Fibroblast of pulmonary artery (primary cell): ENCODE data around the gene AFF2.

Experiments used
- DNase-seq: peaks from one replicate; pipeline ENCODE4 v3.0.0-alpha.2; 2010; ENCODE audit warnings: low read depth
- H3K4me3 ChIP-seq: replicated peaks from 2 replicates; pipeline ENCODE4 v1.5.1; 2011; ENCODE audit warnings: low read depth, mild to moderate bottlenecking, control low read depth, low read length, moderate library complexity
- TF ChIP-seq, protein P1 (sequence below): IDR thresholded peaks from 2 replicates; pipeline ENCODE4 v1.5.1; 2011; ENCODE audit warnings: mild to moderate bottlenecking, control low read depth, low read length, inconsistent platforms; ENCODE audit errors: missing control alignments

AFF2 gene

DNA sequence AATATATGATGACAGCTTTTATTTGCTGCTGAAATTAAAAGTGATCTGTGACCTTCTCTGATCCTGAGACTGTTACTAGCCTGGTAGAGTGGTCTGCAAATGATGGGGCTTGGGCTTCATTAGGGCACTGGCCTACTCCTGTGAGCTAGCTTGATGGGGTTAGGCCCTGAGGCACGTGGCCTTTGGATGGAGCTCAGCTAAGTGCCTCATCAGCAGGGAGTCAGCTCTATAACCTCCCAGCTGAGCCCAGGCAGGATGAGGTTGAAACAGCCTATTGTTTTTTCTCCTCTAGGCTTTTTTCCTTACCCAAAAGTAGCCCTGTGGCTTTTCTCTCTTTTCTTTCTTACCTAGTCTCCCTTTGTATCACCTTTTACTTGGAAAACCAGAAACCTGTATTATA, 92.2 kb downstream of the AFF2 start:
- DNase-seq, result no peak
- TF ChIP-seq, protein P1, sequence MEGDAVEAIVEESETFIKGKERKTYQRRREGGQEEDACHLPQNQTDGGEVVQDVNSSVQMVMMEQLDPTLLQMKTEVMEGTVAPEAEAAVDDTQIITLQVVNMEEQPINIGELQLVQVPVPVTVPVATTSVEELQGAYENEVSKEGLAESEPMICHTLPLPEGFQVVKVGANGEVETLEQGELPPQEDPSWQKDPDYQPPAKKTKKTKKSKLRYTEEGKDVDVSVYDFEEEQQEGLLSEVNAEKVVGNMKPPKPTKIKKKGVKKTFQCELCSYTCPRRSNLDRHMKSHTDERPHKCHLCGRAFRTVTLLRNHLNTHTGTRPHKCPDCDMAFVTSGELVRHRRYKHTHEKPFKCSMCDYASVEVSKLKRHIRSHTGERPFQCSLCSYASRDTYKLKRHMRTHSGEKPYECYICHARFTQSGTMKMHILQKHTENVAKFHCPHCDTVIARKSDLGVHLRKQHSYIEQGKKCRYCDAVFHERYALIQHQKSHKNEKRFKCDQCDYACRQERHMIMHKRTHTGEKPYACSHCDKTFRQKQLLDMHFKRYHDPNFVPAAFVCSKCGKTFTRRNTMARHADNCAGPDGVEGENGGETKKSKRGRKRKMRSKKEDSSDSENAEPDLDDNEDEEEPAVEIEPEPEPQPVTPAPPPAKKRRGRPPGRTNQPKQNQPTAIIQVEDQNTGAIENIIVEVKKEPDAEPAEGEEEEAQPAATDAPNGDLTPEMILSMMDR, result no peak
- no peak overlapping the region for H3K4me3 ChIP-seq

GRCh38 chrX:148593146-148593545, 92.7 kb downstream of the AFF2 start:
- H3K4me3 ChIP-seq, result no peak overlapping the region
- no peak for DNase-seq
- TF ChIP-seq, protein P1, result no peak

- no peak overlapping the region for H3K4me3 ChIP-seq
- DNase-seq, result no peak
- TF ChIP-seq, protein P1, result no peak
Measured at GRCh38 chrX:148593987-148594386, 93.6 kb downstream of the AFF2 start.

DNA sequence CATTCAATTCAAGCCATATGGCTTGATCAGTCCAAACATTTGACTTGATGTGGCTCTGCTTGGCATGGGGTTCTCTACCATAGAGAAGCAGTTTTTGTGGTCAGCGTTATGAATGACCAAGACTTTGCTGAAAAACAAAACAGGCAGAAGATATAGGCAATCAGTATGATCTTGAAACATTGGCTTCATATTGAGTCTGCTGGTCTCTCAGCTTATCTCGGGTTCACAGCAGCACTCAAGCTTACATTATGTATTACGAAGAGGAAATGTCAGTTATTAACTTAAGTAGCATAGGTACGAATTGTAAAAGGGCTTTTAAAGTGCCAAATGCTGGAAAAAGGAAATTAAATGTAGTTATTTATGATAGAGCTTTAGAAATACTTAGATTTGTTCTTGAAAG, 99.0 kb downstream of the AFF2 start:
- TF ChIP-seq, protein P1, result no peak
- DNase-seq, result no peak
- H3K4me3 ChIP-seq, result no peak overlapping the region

GRCh38 chrX:148600131-148600530, 99.7 kb downstream of the AFF2 start:
- DNase-seq, result no peak
- TF ChIP-seq, protein P1, result no peak
- H3K4me3 ChIP-seq, result no peak overlapping the region

GRCh38 chrX:148600581-148600980, 100.2 kb downstream of the AFF2 start:
- TF ChIP-seq, protein P1, result no peak
- no peak overlapping the region for H3K4me3 ChIP-seq
- no peak for DNase-seq

- DNase-seq, result peak; percentile 29
- TF ChIP-seq, protein P1, result peak; percentile 16
- no peak overlapping the region for H3K4me3 ChIP-seq
Measured at GRCh38 chrX:148601034-148601433, 100.6 kb downstream of the AFF2 start.
